ENCODE results near the gene PRKG1. TPM values are rescaled to one million over a fixed set of nuclear protein-coding genes. Genes with fewer than 3 reads are reported as not detected.

Gene PRKG1
- total RNA-seq, 1 donor from 2014 or later, result 28.2 TPM

DNA sequence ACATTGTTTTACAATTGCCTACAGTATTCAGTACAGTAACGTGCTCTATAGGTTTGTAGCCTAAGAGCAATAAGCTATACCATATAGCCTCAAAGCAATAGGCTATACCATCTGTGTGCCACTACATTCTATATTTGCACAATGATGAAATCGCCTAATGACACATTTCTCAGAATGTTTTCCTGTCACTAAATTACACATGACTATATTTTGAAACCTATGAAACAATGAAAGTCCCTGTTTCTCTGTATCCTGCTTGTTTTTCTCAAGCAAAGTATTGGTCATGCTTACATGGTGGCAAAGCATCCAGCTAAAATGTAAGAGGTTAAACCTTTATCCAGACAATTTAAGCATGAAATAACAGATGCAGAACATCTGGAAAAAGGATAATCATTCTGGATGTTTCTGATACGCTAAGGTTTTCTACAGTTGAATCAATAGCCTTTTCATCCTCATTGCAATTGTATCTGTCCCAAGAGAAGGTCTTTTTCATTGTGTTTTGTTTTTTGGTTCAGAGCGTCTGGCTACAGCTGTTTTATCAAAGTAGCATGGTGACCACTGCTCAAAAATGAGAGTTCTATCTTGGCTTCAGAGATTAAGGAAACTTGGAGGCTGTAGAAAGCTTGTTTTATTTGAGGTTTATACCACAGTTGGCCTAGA, 543.4 kb downstream of the PRKG1 start:
- ATAC-seq (ENCODE audit: poor library complexity) (peak; percentile 55), DNase-seq (no peak)
- intact Hi-C loops (cut with DNase I), result no loop called here

DNA sequence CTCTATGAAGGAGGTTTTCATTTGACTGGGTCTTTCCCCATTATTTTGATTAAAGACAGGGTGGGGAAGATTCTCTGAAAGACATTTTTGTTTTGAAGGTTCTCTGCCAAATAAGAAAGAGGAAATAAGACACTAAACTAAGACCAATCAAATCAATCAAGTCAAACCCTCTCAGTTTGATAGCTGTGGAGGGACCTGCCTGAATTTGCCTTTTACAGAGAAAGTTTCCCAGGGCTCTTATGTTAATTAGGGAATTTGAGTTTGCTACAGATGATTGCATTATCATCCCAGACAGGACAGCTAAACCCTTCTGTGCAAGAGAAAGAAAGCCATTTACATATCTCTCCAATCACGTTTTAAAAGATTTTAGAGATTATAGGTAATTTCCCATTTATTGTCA, 545.1 kb downstream of the PRKG1 start:
- ATAC-seq (ENCODE audit: poor library complexity) (no peak), DNase-seq (no peak)
- intact Hi-C loops (cut with DNase I), result no loop called here

DNA sequence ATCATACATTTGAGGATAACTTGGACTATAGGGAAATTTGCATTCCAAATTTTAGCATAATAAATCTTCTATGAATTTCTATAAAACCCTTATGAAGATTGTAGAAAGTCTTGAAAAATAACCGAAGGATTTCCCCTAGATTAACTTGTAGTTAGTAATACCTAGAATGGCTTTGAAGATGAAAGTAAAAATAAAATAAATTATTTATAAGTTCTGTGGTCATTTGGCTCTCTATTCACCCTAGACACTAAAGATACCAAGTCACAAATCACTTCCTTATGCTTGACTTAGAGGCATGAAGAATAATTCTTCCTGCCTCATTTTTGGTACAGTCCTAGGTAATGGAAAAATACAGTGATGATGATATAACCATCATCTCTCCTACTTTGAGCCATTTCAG, 545.8 kb downstream of the PRKG1 start:
- DNase-seq (no peak), ATAC-seq (ENCODE audit: poor library complexity) (no peak)
- intact Hi-C loops (cut with DNase I), result no loop called here

- no peak for DNase-seq
- intact Hi-C loops (cut with DNase I), result no loop called here
- no peak for ATAC-seq (ENCODE audit: poor library complexity)
Measured at GRCh38 chr10:51624013-51624412, 549.7 kb downstream of the PRKG1 start.

DNA sequence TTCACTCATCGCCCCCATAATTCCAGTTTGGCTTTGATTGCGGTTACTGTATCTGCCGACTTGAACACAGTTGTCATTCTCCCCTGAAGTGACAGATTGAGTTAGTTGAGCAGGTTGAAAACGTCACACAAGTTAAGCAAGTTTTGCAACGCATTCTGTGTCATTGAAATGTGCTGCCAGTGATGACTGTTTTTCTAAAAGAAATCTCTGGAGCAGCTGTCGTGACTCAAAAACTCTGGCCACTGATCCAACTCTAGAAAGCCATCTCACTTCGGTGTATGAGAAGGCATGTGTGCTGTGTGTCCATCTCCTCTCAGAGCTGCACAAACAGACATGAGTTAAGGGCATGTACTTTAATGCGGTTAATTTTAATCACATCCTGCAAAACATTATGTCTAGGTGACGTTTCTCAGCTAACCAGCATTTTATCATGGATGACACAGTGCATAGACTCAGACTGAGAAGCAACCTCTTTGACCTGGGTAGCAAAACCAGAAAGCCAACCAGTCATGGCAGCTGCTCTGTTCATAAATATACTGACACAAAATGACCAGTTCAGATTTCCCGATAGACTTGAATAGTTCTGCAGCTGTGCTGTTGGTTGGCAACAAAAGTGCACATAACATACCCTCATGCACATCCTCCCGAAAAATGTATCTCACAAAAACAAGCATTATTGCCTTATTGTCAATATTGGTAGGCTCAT, 555.8 kb downstream of the PRKG1 start:
- intact Hi-C loops (cut with DNase I), result no loop called here
- ATAC-seq (ENCODE audit: poor library complexity), result peak; percentile 82
- no peak for DNase-seq

GRCh38 chr10:51630640-51631005, 556.3 kb downstream of the PRKG1 start:
- DNase-seq (no peak), ATAC-seq (ENCODE audit: poor library complexity) (no peak)
- intact Hi-C loops (cut with DNase I), result no loop called here

DNA sequence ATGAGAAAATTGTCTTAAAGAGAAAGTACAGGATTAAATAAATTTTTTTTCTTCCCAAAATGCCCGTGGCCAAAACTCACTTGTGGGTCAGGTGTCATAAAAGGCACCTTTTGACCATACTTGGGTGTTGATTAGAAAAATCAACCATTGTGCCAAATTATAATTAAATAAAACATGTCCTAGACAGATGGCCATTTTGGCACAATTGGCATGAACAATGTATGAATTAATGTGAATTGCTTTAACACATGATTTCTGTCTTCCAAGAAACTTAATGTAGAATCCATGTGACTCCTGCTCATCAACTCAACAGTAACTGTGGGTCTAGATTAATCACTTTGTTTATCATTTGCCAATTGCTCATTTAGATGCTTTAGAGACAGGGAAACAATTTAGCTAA, 561.1 kb downstream of the PRKG1 start:
- DNase-seq, result no peak
- no peak for ATAC-seq (ENCODE audit: poor library complexity)

DNA sequence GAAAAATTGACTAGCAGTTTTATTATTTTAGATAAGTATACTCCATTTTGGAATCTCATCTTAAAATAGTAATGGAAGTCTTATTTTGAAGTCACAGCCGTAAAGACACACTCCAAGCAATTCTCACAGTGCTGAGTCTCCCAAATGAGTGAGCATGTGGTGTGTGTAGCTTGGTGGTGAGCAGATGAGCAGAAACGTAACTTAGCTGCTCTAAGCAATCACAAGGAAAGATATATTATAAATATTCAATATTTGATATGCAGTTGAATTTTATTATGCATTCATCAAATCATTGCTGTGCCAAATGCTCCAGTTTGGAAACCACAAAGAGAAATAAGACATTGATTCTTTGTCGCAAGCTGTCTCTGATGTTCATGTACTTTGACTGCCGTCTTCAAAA, 563.9 kb downstream of the PRKG1 start:
- intact Hi-C loops (cut with DNase I), result no loop called here
- DNase-seq (no peak), ATAC-seq (ENCODE audit: poor library complexity) (no peak)

More for the DNA sequence above, 561.1 kb downstream of the PRKG1 start:
- intact Hi-C loops (cut with DNase I), result no loop called here

DNA sequence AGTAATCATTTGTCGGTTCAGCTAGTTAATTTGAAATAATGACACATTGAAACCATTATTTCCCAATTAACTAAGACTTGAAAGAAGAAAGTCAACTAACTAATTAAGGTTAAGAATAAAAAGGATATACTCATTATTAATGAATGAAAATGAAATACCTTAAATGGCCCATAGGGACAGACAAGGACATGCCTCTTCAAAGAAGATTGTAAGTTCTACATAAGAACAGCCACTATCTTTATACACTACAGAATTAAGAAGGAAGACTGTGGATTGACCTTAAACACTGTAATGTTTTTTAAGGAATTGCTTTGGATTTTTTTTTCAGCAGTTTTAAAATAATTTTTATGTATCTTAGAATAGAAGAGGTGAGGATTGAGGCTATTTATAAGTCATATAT, 564.5 kb downstream of the PRKG1 start:
- ATAC-seq (ENCODE audit: poor library complexity) (no peak), DNase-seq (no peak)
- intact Hi-C loops (cut with DNase I), result no loop called here

DNA sequence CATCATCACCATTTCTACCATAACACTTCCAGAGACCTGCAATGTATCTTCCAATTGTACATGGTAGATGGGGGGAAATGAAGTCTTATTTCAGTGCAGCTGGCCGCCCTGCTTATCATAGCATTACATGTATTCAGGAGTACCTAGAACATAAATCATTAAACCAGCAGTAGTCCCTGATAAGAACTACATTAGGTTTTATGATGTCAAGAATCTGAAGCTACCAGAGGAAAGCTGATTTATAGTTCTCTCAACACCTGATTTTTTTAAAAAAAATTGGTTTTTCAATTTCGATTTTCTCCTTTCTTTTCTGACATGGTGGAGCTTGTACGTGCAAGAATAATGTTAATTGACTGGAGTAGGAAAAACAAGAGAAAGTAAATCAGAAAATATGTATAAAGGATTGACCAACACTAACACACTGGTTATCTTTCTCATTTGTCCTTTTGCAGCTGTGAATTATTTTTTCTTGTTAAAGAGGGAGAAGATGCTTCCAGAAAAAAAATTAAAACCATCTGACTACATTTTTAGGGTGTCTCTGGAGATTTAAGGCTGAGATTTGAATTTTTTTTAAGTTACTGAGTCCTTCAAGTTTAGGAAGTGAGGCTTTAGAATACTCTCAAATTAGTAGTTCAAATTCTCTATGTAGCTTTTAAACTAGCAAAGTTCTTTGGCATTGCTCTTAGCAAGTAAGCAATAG, 566.0 kb downstream of the PRKG1 start:
- intact Hi-C loops (cut with DNase I), result no loop called here
- peak; percentile 60 for ATAC-seq (ENCODE audit: poor library complexity)
- DNase-seq, result no peak

- intact Hi-C loops (cut with DNase I), result no loop called here
- no peak for ATAC-seq (ENCODE audit: poor library complexity)
- DNase-seq, result no peak
Measured at GRCh38 chr10:51642581-51642980, 568.3 kb downstream of the PRKG1 start.

DNA sequence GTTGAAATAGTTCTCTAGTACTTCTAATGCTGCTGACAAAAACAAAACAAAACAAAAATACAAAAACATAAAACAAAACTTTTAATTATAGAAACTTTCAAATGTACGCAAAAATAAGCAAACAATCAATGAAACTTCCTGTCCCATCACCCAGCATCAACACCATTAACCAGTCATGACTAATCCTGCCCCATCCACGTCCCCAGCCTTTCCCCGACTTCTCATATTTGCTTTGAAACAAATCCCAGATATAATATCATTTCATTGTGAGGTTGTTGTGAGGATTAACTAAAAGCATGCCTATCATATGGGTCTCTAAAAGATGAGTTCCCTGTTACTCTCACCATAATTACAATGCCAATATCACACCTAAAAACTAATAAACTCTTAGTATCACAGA, 569.4 kb downstream of the PRKG1 start:
- intact Hi-C loops (cut with DNase I), result no loop called here
- ATAC-seq (ENCODE audit: poor library complexity) (no peak), DNase-seq (no peak)

GRCh38 chr10:51649064-51649463, 574.8 kb downstream of the PRKG1 start:
- DNase-seq (no peak), ATAC-seq (ENCODE audit: poor library complexity) (no peak)
- intact Hi-C loops (cut with DNase I), result no loop called here

GRCh38 chr10:51651063-51651462, 576.8 kb downstream of the PRKG1 start:
- intact Hi-C loops (cut with DNase I), result no loop called here
- ATAC-seq (ENCODE audit: poor library complexity) (no peak), DNase-seq (no peak)

DNA sequence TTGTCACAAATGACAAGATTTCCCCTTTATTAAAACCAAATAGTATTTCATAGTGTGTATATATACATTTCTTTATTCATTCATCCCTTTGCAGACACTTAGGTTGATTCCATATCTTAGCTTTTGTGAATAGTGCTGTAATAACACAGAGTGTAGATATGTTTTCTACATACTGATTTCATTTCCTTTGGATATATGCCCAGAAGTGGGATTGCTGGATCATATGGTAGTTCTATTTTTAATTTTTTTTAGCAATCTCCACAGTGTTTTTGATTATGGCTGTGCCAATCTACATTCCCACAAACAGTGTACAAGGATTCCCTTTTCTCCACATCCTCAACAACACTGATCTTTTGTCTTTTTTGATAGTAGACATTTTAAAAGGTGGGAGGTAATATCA, 578.7 kb downstream of the PRKG1 start:
- intact Hi-C loops (cut with DNase I), result no loop called here
- DNase-seq (no peak), ATAC-seq (ENCODE audit: poor library complexity) (no peak)

GRCh38 chr10:51654918-51655317, 580.6 kb downstream of the PRKG1 start:
- DNase-seq (no peak), ATAC-seq (ENCODE audit: poor library complexity) (no peak)
- intact Hi-C loops (cut with DNase I), result no loop called here

DNA sequence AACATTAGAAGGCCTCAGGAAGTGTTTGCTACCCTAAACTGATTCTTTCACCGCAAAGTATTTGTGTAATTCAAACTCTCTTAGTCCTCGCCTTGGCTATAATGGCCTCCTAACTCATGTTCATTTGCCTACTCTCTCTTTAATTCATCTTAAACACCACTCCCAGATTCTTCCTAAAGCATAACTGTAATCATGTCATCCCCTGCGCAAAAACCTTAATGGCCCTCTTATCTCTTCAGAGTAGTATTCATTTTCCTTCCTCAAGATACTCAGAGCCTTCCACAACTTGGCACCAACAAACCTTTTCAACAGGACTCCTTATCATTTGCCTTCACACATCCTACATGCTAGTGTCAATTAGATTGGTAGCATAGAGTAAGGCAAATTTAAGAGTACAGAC, 582.2 kb downstream of the PRKG1 start:
- intact Hi-C loops (cut with DNase I), result no loop called here
- ATAC-seq (ENCODE audit: poor library complexity) (no peak), DNase-seq (no peak)

DNA sequence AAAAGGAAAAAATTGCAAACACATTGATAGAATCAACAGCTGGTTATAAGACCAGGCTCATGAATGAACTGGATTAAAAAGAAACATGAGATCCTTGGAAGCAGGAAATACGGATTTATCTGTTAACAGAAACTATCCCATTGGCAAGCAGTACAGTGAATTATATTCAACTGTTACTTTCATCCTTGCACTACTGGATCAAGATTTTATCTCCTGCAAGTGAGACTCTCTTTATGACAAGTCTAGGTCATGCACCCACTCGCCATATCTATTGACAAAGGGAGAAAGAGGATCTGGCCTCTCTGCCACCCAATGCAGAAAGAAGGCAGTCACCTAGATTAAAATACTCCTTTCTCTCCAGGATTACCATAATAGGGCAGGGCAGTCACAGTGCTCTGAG, 583.7 kb downstream of the PRKG1 start:
- DNase-seq (no peak), ATAC-seq (ENCODE audit: poor library complexity) (no peak)
- intact Hi-C loops (cut with DNase I), result no loop called here

DNA sequence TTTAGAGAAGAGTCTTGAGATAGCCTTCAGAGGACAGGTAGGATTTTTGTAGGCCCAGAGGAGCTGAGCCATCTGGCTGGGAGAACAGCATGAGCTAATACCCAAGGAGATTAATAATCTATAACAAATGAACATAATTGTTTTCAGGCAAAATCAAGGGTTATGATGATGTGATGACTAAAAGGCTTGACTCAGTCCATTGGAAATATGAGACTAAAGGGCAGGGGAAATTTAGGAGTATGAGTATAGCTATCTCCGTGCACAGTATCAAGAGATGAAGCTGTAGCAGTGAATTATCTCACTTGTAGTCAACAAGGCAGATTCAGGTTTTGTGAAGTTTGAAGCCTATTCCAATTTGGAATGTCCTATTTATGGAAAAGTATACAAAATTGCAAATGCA, 585.1 kb downstream of the PRKG1 start:
- ATAC-seq (ENCODE audit: poor library complexity) (no peak), DNase-seq (no peak)
- intact Hi-C loops (cut with DNase I), result no loop called here

DNA sequence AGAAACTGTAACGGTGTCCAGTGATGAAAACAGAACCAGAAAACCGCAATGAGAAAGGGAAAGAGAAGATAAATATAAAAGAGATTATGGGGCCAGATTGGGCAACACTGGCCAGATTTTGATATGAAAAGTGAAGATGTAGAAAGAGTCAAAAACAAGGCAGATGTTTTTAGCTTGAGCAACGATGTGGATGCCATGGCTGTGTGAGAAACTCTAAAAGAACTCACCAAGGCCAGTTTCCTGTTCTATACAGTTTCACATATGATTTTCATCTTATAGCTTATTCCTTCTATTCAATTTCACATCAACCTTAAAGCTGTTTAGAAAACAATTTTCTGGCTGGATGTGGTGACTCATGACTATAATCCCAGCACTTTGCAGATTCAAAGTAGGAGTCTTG, 588.8 kb downstream of the PRKG1 start:
- DNase-seq (no peak), ATAC-seq (ENCODE audit: poor library complexity) (no peak)
- intact Hi-C loops (cut with DNase I), result no loop called here

All from Right ventricle myocardium superior (tissue), 1 donor.